Activated CD8-positive, alpha-beta memory T cell treated with anti-CD3 and anti-CD28 coated beads, Interleukin-2, amount 50 U/mL, for 4 hours (primary cell): ENCODE results near the gene CIROP.
A peak's percentile ranks its signal among the peaks of the same experiment; 100 is the strongest.

Source experiments
- DNase-seq: peaks from one replicate; pipeline ENCODE4 v3.0.0-alpha.2; 2020

Gene CIROP

GRCh38 chr14:23063601-23064000 is 41.2 kb downstream of the CIROP start:
- no peak for DNase-seq

- no peak for DNase-seq
These were observed 42.8 kb downstream of the CIROP start for GRCh38 chr14:23062002-23062401.

- no peak for DNase-seq
These were observed 44.1 kb downstream of the CIROP start for GRCh38 chr14:23060536-23061260.

- no peak for DNase-seq
These were observed 45.9 kb downstream of the CIROP start for GRCh38 chr14:23058654-23059504.

- DNase-seq = peak; percentile 88
These were observed 46.8 kb downstream of the CIROP start for GRCh38 chr14:23057757-23058653.

- peak; percentile 72 for DNase-seq
These were observed 47.6 kb downstream of the CIROP start, which contains the start of gene CDH24 for GRCh38 chr14:23056956-23057756. Gene CDH24 (minus strand): TSS chr14:23057520. CDS start chr14:23055733, 1,787 bp downstream.

GRCh38 chr14:23056145-23056955 is 48.4 kb downstream of the CIROP start:
- DNase-seq = peak; percentile 71

GRCh38 chr14:23055621-23056144 is 49.1 kb downstream of the CIROP start:
- no peak for DNase-seq

- DNase-seq = no peak
These were observed 49.6 kb downstream of the CIROP start for GRCh38 chr14:23055147-23055550.

- DNase-seq = peak; percentile 45
These were observed 50.6 kb downstream of the CIROP start for GRCh38 chr14:23054000-23054811.

- DNase-seq = no peak
These were observed 51.4 kb downstream of the CIROP start for GRCh38 chr14:23053426-23053825.

- DNase-seq = no peak
These were observed 52.1 kb downstream of the CIROP start for GRCh38 chr14:23052671-23053070.

GRCh38 chr14:23052182-23052623 is 52.6 kb downstream of the CIROP start:
- DNase-seq = no peak

- no peak for DNase-seq
These were observed 53.4 kb downstream of the CIROP start for GRCh38 chr14:23051141-23052057.
